Left hindlimb (tissue), 1 donor: ENCODE measurements around the gene TBC1D25.

Experiments
- DNase-seq: peaks from one replicate; pipeline ENCODE4 v3.0.0-alpha.2; 2018

TBC1D25 gene

GRCh38 chrX:48569958-48570357, 30.4 kb downstream of the TBC1D25 start:
- no peak for DNase-seq

GRCh38 chrX:48573690-48574269, 34.3 kb downstream of the TBC1D25 start:
- peak; percentile 38 for DNase-seq

- peak; percentile 95 for DNase-seq
Observed at GRCh38 chrX:48574270-48575266, 35.1 kb downstream of the TBC1D25 start, which contains the start of gene RBM3. RBM3 (plus strand) TSS chrX:48574484; CDS start chrX:48575181, 697 bp downstream.

GRCh38 chrX:48575642-48576041, 36.1 kb downstream of the TBC1D25 start:
- DNase-seq, result no peak

- DNase-seq, result no peak
Observed at GRCh38 chrX:48576108-48576507, 36.6 kb downstream of the TBC1D25 start.

GRCh38 chrX:48578661-48579128, 39.2 kb downstream of the TBC1D25 start:
- no peak for DNase-seq

GRCh38 chrX:48579259-48579658, 39.7 kb downstream of the TBC1D25 start:
- DNase-seq, result no peak

- no peak for DNase-seq
Observed at GRCh38 chrX:48580662-48581061, 41.1 kb downstream of the TBC1D25 start.

GRCh38 chrX:48584698-48585097, 45.2 kb downstream of the TBC1D25 start:
- DNase-seq, result no peak

GRCh38 chrX:48589482-48590162, 50.1 kb downstream of the TBC1D25 start:
- DNase-seq, result no peak

- DNase-seq, result no peak
Observed at GRCh38 chrX:48590203-48591103, 50.9 kb downstream of the TBC1D25 start.

- no peak for DNase-seq
Observed at GRCh38 chrX:48591255-48591791, 51.8 kb downstream of the TBC1D25 start.

GRCh38 chrX:48592971-48593370, 53.5 kb downstream of the TBC1D25 start:
- no peak for DNase-seq

- no peak for DNase-seq
Observed at GRCh38 chrX:48595929-48596328, 56.4 kb downstream of the TBC1D25 start.

- peak; percentile 93 for DNase-seq
Observed at GRCh38 chrX:48597353-48598264, 58.1 kb downstream of the TBC1D25 start, which contains the start of gene WDR13. WDR13 (plus strand) TSS chrX:48597492; CDS start chrX:48597997, 505 bp downstream.

GRCh38 chrX:48598614-48599013, 59.1 kb downstream of the TBC1D25 start:
- no peak for DNase-seq

GRCh38 chrX:48599341-48599740, 59.8 kb downstream of the TBC1D25 start:
- no peak for DNase-seq

- DNase-seq, result no peak
Observed at GRCh38 chrX:48600226-48600625, 60.7 kb downstream of the TBC1D25 start.

GRCh38 chrX:48601741-48602394, 62.4 kb downstream of the TBC1D25 start:
- no peak for DNase-seq

- no peak for DNase-seq
Observed at GRCh38 chrX:48604701-48605100, 65.2 kb downstream of the TBC1D25 start.
